Measurements from ENCODE around the gene ASPN.

ASPN gene

GRCh38 chr9:92408747-92409478 lies 73.4 kb downstream of the ASPN start:
- no peak overlapping the region for H3K4me3 ChIP-seq (ENCODE audit: low read depth, low read length)
- DNase-seq (ENCODE audit: low read depth): no peak
- no peak for TF ChIP-seq CTCF (IDR thresholded peaks at IDR 0.05; ENCODE audit: insufficient read depth, low read depth, low read length, missing control alignments)

GRCh38 chr9:92407818-92408217 lies 74.5 kb downstream of the ASPN start:
- TF ChIP-seq CTCF (IDR thresholded peaks at IDR 0.05; ENCODE audit: insufficient read depth, low read depth, low read length, missing control alignments): no peak
- H3K4me3 ChIP-seq (ENCODE audit: low read depth, low read length): no peak overlapping the region
- DNase-seq (ENCODE audit: low read depth): no peak

GRCh38 chr9:92406477-92406876 lies 75.8 kb downstream of the ASPN start:
- DNase-seq (ENCODE audit: low read depth): peak; percentile 54
- no peak overlapping the region for H3K4me3 ChIP-seq (ENCODE audit: low read depth, low read length)
- no peak for TF ChIP-seq CTCF (IDR thresholded peaks at IDR 0.05; ENCODE audit: insufficient read depth, low read depth, low read length, missing control alignments)

Measured in GM12865 (cell line).